NCI-H1092 treated with DMSO at 0.1 percent for 48 hours (cell line): Measurements from ENCODE around the gene RALGPS1.

ENCODE experiments used
- DNase-seq: peaks from one replicate; lab custom pipeline; 2025; lab: John Stamatoyannopoulos, UW

RALGPS1 gene

GRCh38 chr9:127021664-127022363 lies 107.2 kb downstream of the RALGPS1 start:
- peak; percentile 55 for DNase-seq

- DNase-seq = no peak
These were observed 108.5 kb downstream of the RALGPS1 start for GRCh38 chr9:127022913-127023660.

- DNase-seq = no peak
These were observed 110.5 kb downstream of the RALGPS1 start for GRCh38 chr9:127025042-127025441.

DNA sequence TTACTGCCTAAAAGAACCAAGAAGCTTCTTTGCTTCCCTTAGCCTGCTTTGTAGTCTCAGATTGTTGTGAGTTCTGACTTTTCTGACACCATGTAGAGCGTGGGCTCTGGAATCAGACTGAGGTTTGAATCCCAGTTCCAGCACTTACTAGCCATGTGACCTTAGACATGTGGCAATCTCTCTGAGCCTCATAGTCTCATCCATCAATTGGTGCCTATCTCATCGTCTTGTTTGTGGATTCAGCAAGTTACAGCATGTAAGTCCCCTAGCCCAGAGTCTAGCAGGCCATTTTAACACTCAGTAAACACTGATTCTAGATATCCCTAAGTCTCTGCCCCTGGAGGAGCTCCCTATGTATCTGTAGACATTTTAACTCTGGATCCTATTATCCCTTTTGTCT lies 113.1 kb downstream of the RALGPS1 start:
- DNase-seq = no peak

GRCh38 chr9:127029548-127029947 lies 115.0 kb downstream of the RALGPS1 start:
- no peak for DNase-seq

- no peak for DNase-seq
These were observed 116.5 kb downstream of the RALGPS1 start for GRCh38 chr9:127030814-127031740.

GRCh38 chr9:127032256-127032655 lies 117.7 kb downstream of the RALGPS1 start:
- no peak for DNase-seq

- DNase-seq = no peak
These were observed 118.5 kb downstream of the RALGPS1 start for GRCh38 chr9:127033061-127033460.

GRCh38 chr9:127033789-127034188 lies 119.2 kb downstream of the RALGPS1 start:
- DNase-seq = no peak

- DNase-seq = no peak
These were observed 120.1 kb downstream of the RALGPS1 start for GRCh38 chr9:127034691-127035090.

GRCh38 chr9:127035423-127035822 lies 120.8 kb downstream of the RALGPS1 start:
- DNase-seq = no peak

GRCh38 chr9:127035948-127036347 lies 121.4 kb downstream of the RALGPS1 start:
- no peak for DNase-seq

- DNase-seq = no peak
These were observed 121.9 kb downstream of the RALGPS1 start for GRCh38 chr9:127036437-127036836.

- no peak for DNase-seq
These were observed 123.9 kb downstream of the RALGPS1 start for GRCh38 chr9:127038531-127038930.

- no peak for DNase-seq
These were observed 124.9 kb downstream of the RALGPS1 start for GRCh38 chr9:127039492-127039891.

DNA sequence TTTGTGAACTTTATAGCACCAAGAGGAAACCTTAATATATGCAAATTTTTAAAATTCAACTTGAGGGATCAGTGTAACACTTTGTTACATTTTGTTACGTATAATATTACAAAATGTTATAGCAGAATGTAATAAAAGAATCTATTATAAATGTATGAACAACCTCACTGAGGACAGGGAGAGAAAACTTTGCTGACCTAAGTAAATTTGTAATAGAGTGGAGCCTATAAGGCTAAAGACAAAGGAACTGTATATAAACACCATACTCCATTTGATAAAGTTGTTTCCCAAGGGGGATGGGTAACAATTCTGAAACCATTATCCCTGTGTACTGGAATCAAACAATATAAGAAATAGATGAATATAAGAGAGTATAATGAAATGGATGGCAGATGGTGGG lies 130.6 kb downstream of the RALGPS1 start:
- DNase-seq = no peak

GRCh38 chr9:127047971-127048370 lies 133.4 kb downstream of the RALGPS1 start:
- DNase-seq = no peak

DNA sequence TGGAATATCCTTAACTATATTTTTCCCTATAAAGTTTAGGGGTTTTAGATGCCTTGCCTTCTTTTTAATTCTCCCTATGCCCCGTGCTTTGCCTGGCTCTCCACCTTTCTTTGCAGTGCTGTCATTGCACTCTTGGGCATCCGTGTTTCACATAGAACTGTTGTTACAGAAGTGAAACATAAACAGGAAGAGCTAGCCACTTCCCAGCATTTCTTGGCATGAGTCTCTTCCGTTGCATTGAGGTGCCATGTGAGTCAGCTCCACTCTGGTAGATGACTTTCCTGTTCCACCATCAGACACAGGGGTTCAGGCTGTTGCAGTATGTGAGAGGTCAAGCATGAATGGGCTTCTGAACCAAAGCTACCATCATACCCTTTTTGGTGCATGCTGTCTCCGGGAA lies 134.5 kb downstream of the RALGPS1 start:
- no peak for DNase-seq

DNA sequence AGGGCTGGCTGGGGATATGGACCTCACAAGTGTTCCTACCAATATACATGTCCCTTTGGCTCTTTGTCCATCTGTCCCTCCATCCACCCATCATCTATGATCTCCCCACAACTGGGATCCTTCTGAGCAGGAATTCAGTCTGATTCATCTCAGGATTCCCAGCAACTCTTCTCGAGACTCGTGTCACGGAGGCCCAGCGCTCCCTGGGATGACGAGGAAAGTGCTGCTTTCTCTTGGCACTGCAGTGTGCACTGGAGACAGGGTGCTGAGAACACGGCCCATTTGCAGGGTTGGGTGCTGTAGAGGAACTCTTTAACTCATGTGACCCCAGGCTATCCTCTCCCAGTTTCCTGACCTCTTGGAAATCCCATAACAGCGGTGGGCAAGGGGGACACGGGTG lies 135.0 kb downstream of the RALGPS1 start:
- no peak for DNase-seq

DNA sequence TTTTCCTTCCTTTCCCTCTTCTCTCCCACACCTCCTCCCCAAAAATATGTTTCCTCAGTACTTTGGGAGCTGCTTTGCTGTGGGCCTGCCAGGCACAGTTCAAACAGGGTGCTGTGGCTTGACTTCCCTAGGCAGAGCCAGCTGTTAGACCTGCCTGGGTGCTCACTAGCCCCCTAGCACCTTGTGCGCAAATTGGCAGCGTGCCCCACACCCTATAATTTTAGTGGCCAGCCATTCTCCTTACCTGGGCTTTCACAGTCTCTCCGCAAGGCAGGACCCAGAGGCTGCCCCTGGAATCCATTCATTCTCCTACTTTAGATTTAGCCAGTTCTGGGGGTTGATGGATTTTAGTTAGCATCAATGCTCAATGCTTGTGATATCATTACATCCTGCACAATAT lies 135.6 kb downstream of the RALGPS1 start:
- no peak for DNase-seq

DNA sequence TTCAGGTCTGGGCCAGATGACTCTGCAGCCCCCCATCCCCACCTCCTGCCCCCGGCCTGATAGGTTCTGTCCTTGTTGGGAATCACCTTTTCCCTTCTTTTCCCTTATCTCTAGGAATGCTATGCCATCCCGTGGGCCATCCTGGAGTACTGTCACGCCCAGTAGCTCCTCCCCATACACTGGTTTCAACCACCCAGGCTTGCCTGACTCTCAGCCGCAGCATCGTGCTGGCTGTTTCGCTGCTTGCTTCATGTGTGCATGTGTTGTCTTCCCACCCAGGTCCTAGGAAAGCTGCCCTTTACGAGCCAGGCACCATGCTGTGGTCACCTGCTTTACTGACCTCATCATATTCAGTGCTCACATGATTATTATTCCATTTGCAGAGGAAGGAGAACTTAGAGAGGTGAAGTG lies 136.0 kb downstream of the RALGPS1 start:
- no peak for DNase-seq

DNA sequence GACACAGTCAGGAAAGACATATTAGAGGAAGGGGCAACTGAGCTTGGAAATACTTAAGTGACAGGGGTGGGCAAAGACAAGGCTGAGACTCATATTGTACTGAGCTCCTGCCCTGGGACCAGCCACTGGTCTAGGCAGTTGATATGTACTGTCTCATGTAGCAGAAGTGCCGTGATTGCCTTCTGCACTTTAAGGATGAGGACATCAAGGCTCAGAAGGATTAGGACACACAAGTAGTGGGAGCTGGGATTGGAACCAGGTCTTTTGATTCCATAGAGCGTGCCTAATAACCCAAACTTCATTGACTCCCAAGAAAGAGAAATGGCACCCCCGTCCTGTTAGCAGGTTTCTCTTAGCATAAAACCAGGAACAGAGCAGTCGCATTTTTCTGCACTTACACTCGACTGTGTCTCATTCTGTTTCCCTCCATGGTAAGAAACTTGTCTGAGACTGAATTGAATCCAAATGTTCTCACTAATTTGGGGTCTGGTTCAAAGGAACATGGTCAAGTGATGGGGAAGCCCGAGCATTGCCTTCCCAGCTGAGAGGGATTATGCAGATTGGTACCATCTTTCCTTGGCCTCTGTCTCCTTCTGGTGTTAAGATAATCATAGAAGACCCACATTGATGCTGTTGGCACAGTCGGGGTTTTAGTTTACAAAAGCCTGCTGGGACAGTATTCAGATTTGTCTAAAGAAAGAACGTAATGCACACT lies 137.5 kb downstream of the RALGPS1 start:
- DNase-seq = no peak
